Lower leg skin (tissue), 3 donors: ENCODE data around the gene CDKL5.
"Not testable (repeated sequence)": the region's sequence is repeated elsewhere in the genome, so short reads cannot be mapped to it uniquely, and the experiment has no call there.

Experiments used
- CTCF ChIP-seq, 3 donors: fragments of 450-650 bp; IDR thresholded peaks; one replicate each; pipeline ENCODE4 v1.5.1; 2016; ENCODE audit warnings: antibody characterized with exemption in 3 of 3, mild to moderate bottlenecking in 3 of 3, moderate library complexity in 2 of 3
- POLR2A ChIP-seq, 2 donors: fragments of 450-650 bp; IDR thresholded peaks; one replicate each; pipeline ENCODE4 v1.6.1; 2016 to 2017; ENCODE audit warnings: antibody characterized with exemption in 2 of 2, mild to moderate bottlenecking in 1 of 2, moderate library complexity in 1 of 2

DNA sequence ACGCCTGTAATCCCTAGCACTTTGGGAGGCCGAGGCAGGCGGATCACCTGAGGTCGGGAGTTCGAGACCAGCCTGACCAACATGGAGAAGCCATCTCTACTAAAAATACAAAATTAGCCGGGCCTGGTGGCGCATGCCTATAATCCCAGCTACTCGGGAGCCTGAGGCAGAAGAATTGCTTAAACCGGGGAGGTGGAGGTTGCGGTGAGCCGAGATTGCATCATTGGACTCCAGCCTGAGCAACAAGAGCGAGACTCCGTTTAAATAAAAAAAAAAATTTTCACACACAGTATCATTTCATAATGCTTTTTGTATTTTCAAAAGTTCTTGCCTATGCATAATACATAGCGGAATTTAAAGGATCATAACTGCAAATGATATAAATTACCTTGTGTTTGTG is 7.9 kb downstream of the CDKL5 start:
- not testable (repeated sequence) for TF ChIP-seq CTCF, POLR2A (IDR thresholded peaks at IDR 0.05)
